HEK293T (cell line): ENCODE measurements around the gene ACSL3.

Source experiments
- CTCF ChIA-PET: fragments of 350-600 bp; formaldehyde crosslinking; extraction: SDS; loops from one replicate; lab custom pipeline; 2021; ENCODE audit warnings: antibody characterized with exemption, inconsistent platforms; lab: Yijun Ruan, JAX
- POLR2A ChIA-PET: fragments of 350-600 bp; formaldehyde crosslinking; extraction: SDS; loops from one replicate; lab custom pipeline; 2020; ENCODE audit warnings: antibody characterized with exemption, inconsistent platforms; lab: Yijun Ruan, JAX
- DNase-seq: peaks from one replicate; pipeline ENCODE4 v3.0.0; 2012; ENCODE audit warnings: mixed read lengths; ENCODE audit errors: extremely low spot score
- ARNT ChIP-seq: fragments of 450-650 bp; IDR thresholded peaks from 2 replicates; pipeline ENCODE4 v1.6.1; 2017; ENCODE audit warnings: mild to moderate bottlenecking
- BHLHE40 ChIP-seq: fragments of 450-650 bp; IDR thresholded peaks from 2 replicates; pipeline ENCODE4 v1.6.1; 2016; ENCODE audit warnings: mild to moderate bottlenecking, moderate library complexity, borderline replicate concordance
- CTBP1 ChIP-seq: fragments of 450-650 bp; IDR thresholded peaks from 2 replicates; pipeline ENCODE4 v1.6.1; 2016; ENCODE audit warnings: borderline replicate concordance
- ELF4 ChIP-seq: fragments of 450-650 bp; IDR thresholded peaks from 2 replicates; pipeline ENCODE4 v1.6.1; 2017; ENCODE audit warnings: antibody characterized with exemption
- FOXA1 ChIP-seq: fragments of 450-650 bp; IDR thresholded peaks from 2 replicates; pipeline ENCODE4 v1.6.1; 2016; ENCODE audit warnings: mild to moderate bottlenecking
- FOXK2 ChIP-seq: fragments of 450-650 bp; IDR thresholded peaks from 2 replicates; pipeline ENCODE4 v1.6.1; 2016; ENCODE audit warnings: mild to moderate bottlenecking
- FOXM1 ChIP-seq: fragments of 450-650 bp; IDR thresholded peaks from 2 replicates; pipeline ENCODE4 v1.6.1; 2017; ENCODE audit warnings: mild to moderate bottlenecking, borderline replicate concordance
- HDGF ChIP-seq: fragments of 450-650 bp; IDR thresholded peaks from 2 replicates; pipeline ENCODE4 v1.6.1; 2017; ENCODE audit warnings: antibody characterized with exemption, borderline replicate concordance
- L3MBTL2 ChIP-seq: fragments of 450-650 bp; conservative IDR thresholded peaks from 2 replicates; pipeline ENCODE4 v1.6.1; 2016; ENCODE audit warnings: mild to moderate bottlenecking
- LEF1 ChIP-seq: fragments of 450-650 bp; IDR thresholded peaks from 2 replicates; pipeline ENCODE4 v1.6.1; 2017; ENCODE audit warnings: mild to moderate bottlenecking, borderline replicate concordance
- NFRKB ChIP-seq: fragments of 450-650 bp; IDR thresholded peaks from 2 replicates; pipeline ENCODE4 v1.6.1; 2016; ENCODE audit warnings: mild to moderate bottlenecking, moderate library complexity
- SP1 ChIP-seq: fragments of 450-650 bp; IDR thresholded peaks from 2 replicates; pipeline ENCODE4 v1.6.1; 2017
- SUZ12 ChIP-seq: fragments of 450-650 bp; IDR thresholded peaks from 2 replicates; pipeline ENCODE4 v1.6.1; 2016; ENCODE audit warnings: mild to moderate bottlenecking
- TARDBP ChIP-seq: fragments of 450-650 bp; IDR thresholded peaks from 2 replicates; pipeline ENCODE4 v1.6.1; 2016
- ZNF384 ChIP-seq: fragments of 450-650 bp; IDR thresholded peaks from 2 replicates; pipeline ENCODE4 v1.6.1; 2016
- TF ChIP-seq, protein P1 (sequence below): fragments of 450-650 bp; IDR thresholded peaks from 2 replicates; pipeline ENCODE4 v1.6.1; 2016

ACSL3 gene

DNA sequence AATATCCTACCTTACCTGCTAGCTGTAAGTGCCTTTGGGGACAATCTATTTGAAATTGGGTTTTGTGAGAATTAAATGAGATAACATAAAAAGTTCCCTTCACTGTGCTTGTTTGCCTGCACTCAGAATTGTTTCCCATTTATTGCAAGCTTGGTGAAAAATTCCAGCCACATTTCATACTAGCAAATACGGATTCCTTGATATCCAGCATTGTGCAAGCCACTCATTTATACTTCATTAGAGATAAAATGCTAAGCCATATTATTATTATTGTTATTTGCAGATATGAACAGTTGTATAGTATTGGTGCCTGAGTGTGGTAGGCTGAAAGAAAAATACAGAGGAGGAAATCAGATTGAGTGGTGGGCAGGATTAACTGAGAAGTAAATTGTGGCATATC is 31.9 kb downstream of the ACSL3 start:
- no peak for TF ChIP-seq SP1
- ChIA-PET POLR2A (no interaction called here), CTCF (interaction anchor here (0.7 kb wide), 1 partner anchor 10 kb away, joined by 3 read pairs; no protein-coding TSS in a partner anchor)
- DNase-seq = no peak

DNA sequence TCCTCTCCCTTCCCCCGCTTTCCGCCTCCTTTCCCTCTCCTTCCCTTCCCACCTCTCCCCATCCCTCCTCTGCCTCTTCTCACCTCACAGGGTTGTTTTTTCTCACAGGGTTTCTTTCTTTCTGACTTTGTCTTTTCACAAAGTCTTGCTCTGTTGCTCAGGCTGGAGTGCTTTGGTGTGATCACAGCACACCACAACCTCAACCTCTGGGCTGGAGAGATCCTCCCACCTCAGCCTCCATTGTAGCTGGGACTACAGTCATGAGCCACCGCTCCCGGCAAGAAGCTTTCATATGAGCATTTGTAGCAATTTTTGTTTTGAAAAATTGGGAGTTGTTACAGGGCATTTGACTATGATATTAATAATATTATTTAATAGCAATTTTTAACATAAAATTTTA is 32.9 kb downstream of the ACSL3 start:
- ChIA-PET CTCF (interaction anchor here (0.6 kb wide), 1 partner anchor 194 kb away, joined by 3 read pairs; no protein-coding TSS in a partner anchor), POLR2A (no interaction called here)
- TF ChIP-seq LEF1 = no peak
- no peak for TF ChIP-seq SUZ12
- TF ChIP-seq SP1 = no peak
- no peak for TF ChIP-seq TARDBP
- no peak for TF ChIP-seq ARNT
- TF ChIP-seq NFRKB = no peak
- TF ChIP-seq HDGF = no peak
- no peak for TF ChIP-seq L3MBTL2
- no peak for TF ChIP-seq BHLHE40
- TF ChIP-seq, protein P1, sequence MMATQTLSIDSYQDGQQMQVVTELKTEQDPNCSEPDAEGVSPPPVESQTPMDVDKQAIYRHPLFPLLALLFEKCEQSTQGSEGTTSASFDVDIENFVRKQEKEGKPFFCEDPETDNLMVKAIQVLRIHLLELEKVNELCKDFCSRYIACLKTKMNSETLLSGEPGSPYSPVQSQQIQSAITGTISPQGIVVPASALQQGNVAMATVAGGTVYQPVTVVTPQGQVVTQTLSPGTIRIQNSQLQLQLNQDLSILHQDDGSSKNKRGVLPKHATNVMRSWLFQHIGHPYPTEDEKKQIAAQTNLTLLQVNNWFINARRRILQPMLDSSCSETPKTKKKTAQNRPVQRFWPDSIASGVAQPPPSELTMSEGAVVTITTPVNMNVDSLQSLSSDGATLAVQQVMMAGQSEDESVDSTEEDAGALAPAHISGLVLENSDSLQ = no peak
- TF ChIP-seq FOXM1 = no peak
- TF ChIP-seq CTBP1 = no peak
- TF ChIP-seq FOXK2 = no peak
- no peak for TF ChIP-seq ZNF384
- no peak for TF ChIP-seq ELF4
- TF ChIP-seq FOXA1 = no peak
- DNase-seq = no peak

DNA sequence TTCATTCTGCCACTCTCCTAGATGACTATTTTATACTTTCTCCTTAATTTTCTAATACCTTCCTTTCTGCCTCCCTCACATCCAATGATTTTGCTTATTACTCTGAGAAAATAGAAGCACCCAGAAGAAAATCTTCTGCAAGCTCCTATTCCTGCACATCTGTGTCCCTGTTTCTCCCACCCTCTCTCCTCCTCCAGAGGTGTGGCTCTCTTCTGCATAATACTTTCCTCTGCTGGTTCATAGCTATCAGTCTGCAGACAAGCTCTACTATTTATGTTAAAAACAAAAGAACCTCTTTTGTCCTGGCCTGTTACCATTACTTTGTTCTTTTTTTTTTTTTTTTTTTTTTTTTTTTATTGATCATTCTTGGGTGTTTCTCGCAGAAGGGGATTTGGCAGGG is 34.3 kb downstream of the ACSL3 start:
- CTCF ChIA-PET = interaction anchor here (1.2 kb wide), 1 partner anchor 10 kb away, joined by 3 read pairs; no protein-coding TSS in a partner anchor
- POLR2A ChIA-PET = no interaction called here
- TF ChIP-seq L3MBTL2 (no peak), FOXA1 (no peak), FOXK2 (no peak), BHLHE40 (no peak), CTBP1 (no peak), NFRKB (no peak), LEF1 (no peak), TARDBP (no peak), SP1 (no peak), FOXM1 (no peak), HDGF (no peak), SUZ12 (no peak), ZNF384 (no peak), ARNT (no peak), ELF4 (no peak)
- TF ChIP-seq, protein P1 = no peak
- no peak for DNase-seq

DNA sequence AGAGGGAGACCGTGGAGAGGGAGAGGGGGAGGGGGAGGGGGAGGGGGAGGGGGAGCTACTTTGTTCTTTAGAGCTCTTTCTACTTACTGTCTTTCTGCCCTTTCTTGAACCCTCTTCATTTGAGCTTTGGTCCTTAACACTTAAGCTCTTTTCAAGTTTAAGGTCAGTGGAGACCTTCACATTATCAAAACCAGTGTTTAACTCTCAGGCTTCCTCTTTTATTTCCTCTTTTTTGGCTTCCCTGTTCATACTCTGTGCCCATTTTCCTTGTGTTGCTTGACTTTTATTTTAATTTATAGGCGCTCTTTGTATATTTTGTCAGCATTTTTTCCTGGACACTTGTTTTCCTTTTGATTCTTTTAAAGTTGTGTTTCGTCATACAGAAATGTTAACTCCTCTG is 37.1 kb downstream of the ACSL3 start:
- no peak for DNase-seq
- TF ChIP-seq ELF4 (no peak), TARDBP (no peak), SP1 (no peak), NFRKB (no peak), FOXM1 (no peak), HDGF (no peak), FOXA1 (no peak), SUZ12 (no peak)
- POLR2A ChIA-PET = no interaction called here
- CTCF ChIA-PET = no interaction called here

DNA sequence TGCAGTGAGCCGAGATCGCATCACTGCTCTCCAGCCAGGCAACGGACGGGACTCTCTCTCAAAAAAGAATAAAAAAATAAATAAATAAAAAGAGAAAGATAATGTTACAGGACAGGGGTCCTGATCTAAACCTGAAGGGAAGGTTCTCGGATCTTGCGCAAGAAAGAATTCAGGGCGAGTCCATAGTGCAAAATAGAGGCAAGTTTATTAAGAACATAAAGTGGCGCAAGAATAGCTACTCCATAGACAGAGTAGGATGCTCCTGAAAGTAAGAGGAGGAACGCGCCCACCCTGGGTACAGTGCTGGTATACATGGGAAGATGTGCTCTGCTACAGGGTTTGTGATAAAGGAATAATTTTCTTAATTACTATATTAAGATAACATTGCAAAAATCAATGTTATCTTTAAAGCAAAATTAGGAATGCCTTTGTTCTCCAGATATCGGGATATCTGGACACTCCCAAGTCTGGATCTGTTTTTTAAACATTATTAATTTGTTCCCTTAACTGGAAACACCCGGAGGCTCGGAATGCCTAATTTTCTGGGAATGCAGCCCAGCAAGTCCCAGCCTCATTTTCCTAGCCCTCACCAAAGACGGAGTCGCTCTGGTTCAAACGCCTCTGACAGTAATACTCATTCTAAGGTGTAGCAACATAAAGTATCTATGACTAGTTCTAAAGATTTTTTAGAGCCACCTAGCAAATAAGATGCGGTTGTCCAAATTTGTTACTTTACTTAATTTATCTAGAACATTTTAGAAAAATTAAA is 38.8 kb downstream of the ACSL3 start:
- POLR2A ChIA-PET = interaction anchor here (1.2 kb wide), 1 partner anchor 10 kb away, joined by 3 read pairs; no protein-coding TSS in a partner anchor
- DNase-seq = no peak
- no peak for TF ChIP-seq BHLHE40
- CTCF ChIA-PET = interaction anchor here (1.0 to 1.1 kb wide), 2 partner anchors 38 to 190 kb away, joined by 4 to 5 read pairs; no protein-coding TSS in a partner anchor

DNA sequence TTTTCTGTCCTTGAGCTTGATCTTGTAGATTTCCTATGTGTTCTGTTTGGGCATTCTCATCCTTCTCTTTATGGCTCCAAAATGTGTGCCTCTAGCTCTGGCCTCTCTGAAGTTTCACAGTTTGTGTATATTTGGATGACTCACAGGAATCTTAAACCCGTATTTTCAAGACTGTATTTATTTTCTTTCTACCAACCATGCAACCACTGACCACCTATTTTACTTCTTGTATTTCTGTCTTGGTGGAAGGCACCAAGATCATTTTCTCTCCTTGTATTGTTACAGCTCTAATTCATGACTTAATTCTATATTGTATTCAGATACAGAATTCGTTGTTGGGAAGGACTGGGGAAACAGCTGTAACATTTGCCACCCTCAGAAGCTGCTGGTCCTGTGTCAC is 39.5 kb downstream of the ACSL3 start:
- TF ChIP-seq L3MBTL2 = no peak
- no peak for TF ChIP-seq CTBP1
- no peak for TF ChIP-seq TARDBP
- no peak for TF ChIP-seq FOXA1
- POLR2A ChIA-PET = interaction anchor here (1.2 kb wide), 1 partner anchor 10 kb away, joined by 3 read pairs; no protein-coding TSS in a partner anchor
- no peak for DNase-seq
- CTCF ChIA-PET = interaction anchor here (1.0 to 1.1 kb wide), 2 partner anchors 38 to 191 kb away, joined by 4 to 5 read pairs; no protein-coding TSS in a partner anchor

DNA sequence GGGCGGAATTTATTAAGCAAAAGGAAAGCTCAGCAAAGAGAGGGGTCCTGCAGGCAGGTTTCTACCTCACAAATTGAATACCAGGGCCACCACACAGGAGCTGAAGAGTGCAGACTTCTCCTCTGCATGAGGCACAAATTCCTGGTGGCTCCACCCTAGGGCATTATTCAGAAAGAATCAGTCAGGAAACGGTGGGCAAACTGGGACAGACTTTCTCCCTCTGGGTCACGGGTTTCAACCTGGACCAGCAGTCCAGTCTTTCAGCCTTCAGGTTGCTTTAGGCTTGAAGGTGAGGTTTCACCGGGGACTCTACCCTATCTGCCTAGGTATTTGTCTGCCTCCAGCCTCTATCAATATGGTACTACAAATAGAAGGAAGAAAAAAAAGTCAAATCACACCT is 41.8 kb downstream of the ACSL3 start:
- ChIA-PET POLR2A (interaction anchor here (1.0 kb wide), 1 partner anchor 247 kb away, joined by 3 read pairs; the partner anchor contains the start of gene FARSB), CTCF (interaction anchor here (0.5 to 1.4 kb wide), 9 partner anchors 10 to 1760 kb away, joined by 3 to 7 read pairs (median 4); no protein-coding TSS in a partner anchor)
- no peak for DNase-seq
- no peak for TF ChIP-seq ELF4
